Measurements from ENCODE around the gene ERC2.

ERC2 gene

GRCh38 chr3:56424336-56424735 is 43.9 kb downstream of the ERC2 start:
- no peaks in the 10 kb centered on the region for H3K27me3 ChIP-seq (ENCODE audit: control insufficient read depth, insufficient read depth, low read length)
- H3K36me3 ChIP-seq (ENCODE audit: insufficient read depth, low read length) = no peaks in the 10 kb centered on the region
- no peaks in the 10 kb centered on the region for H3K9me3 ChIP-seq (replicated peaks; ENCODE audit: low read length)
- H3K9ac ChIP-seq (ENCODE audit: low read depth, low read length) = no peak overlapping the region
- no peak overlapping the region for H3K4me2 ChIP-seq (ENCODE audit: low read length)
- H3K4me3 ChIP-seq (ENCODE audit: low read length) = no peak overlapping the region
- H3K4me1 ChIP-seq (ENCODE audit: control insufficient read depth, insufficient read depth, low read length) = no peaks in the 10 kb centered on the region

DNA sequence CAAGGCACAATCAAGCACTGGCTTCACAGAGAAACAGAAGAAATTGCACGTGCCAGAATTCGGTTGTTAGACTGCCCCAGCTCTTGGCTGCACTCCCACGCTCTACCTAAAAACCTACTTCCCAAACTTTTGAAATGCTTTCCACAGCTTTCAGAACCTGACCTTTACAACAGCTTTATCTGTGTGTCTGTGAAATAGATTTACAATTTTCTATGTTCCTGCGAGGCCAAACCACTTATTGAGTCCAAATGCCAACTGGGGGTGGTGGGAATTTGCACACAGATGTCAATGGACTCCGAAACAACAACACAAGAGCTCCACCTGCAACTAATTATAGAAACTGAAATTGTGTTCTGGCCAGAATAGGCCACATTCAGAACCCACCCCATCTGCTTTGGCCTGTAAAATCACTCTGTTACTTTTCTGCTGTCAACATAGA is 44.6 kb downstream of the ERC2 start:
- Histone ChIP-seq H3K36me3 (ENCODE audit: insufficient read depth, low read length) (no peaks in the 10 kb centered on the region), H3K27me3 (ENCODE audit: control insufficient read depth, insufficient read depth, low read length) (no peaks in the 10 kb centered on the region), H3K9ac (ENCODE audit: low read depth, low read length) (no peak overlapping the region), H3K9me3 (replicated peaks; ENCODE audit: low read length) (no peaks in the 10 kb centered on the region), H3K4me2 (ENCODE audit: low read length) (no peak overlapping the region), H3K4me1 (ENCODE audit: control insufficient read depth, insufficient read depth, low read length) (no peaks in the 10 kb centered on the region), H3K4me3 (ENCODE audit: low read length) (no peak overlapping the region)

DNA sequence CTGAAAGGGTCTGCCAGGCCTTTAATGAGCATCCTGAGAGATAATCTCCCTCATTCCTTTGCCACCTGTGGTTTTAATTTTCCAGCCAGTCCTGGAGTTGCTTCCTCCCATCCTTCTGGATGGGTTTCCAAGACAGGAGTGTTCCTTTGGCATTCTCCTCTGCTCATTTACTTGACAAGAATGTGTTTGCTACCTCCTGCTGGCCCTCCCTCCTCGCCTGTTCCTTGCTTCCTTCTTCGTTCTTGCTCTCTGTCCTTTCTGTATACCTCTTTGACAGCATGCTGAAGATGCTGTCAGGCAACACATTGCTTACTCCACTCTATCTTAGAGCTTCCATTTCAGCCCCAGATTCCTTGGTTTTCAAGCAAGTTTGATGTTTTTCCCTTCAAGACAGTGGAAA is 46.0 kb downstream of the ERC2 start:
- H3K27me3 ChIP-seq (ENCODE audit: control insufficient read depth, insufficient read depth, low read length) = no peaks in the 10 kb centered on the region
- no peaks in the 10 kb centered on the region for H3K4me1 ChIP-seq (ENCODE audit: control insufficient read depth, insufficient read depth, low read length)
- no peak overlapping the region for H3K9ac ChIP-seq (ENCODE audit: low read depth, low read length)
- H3K4me3 ChIP-seq (ENCODE audit: low read length) = no peak overlapping the region
- no peak overlapping the region for H3K4me2 ChIP-seq (ENCODE audit: low read length)
- H3K36me3 ChIP-seq (ENCODE audit: insufficient read depth, low read length) = no peaks in the 10 kb centered on the region
- no peaks in the 10 kb centered on the region for H3K9me3 ChIP-seq (replicated peaks; ENCODE audit: low read length)

DNA sequence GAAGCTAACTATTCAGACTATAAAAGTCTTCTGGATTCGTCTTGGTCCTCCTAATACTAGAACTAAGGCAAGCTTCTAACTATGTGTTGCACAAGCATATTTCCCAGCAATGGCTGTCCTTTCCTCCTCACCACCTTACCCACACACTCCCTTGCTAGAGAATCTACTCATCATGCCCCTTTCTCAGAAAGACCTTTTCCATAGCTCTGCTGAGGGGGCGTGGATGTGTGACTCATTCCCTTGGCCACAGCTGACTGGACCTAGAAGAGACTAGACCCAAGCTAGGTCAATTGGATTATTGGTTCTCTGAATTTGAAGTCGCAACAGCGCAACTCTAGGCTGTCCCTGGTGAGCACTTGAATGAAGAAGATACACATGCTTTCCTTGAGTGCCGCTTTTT is 47.1 kb downstream of the ERC2 start:
- Histone ChIP-seq H3K9me3 (replicated peaks; ENCODE audit: low read length) (no peaks in the 10 kb centered on the region), H3K4me1 (ENCODE audit: control insufficient read depth, insufficient read depth, low read length) (no peaks in the 10 kb centered on the region), H3K9ac (ENCODE audit: low read depth, low read length) (no peak overlapping the region), H3K27me3 (ENCODE audit: control insufficient read depth, insufficient read depth, low read length) (no peaks in the 10 kb centered on the region), H3K4me3 (ENCODE audit: low read length) (no peak overlapping the region), H3K4me2 (ENCODE audit: low read length) (no peak overlapping the region), H3K36me3 (ENCODE audit: insufficient read depth, low read length) (no peaks in the 10 kb centered on the region)

DNA sequence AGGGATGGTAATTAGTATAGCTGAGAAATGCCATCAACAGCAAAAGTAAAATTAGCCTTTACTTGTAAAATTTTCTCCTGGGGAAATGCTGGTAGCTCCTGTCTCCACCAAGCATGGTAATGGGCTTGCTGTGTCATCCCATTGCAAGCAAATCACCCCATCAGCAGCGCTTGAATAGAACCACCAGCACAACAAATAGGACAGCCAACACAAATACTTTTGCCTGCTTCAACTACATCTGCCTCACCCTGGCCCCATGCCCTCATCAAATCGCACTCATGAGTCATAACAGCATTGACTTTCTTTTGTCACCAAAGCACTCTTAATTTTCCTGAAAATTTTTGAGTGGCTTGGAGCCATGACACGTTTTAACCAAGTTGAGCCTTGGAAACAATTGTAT is 52.6 kb downstream of the ERC2 start:
- Histone ChIP-seq H3K4me1 (ENCODE audit: control insufficient read depth, insufficient read depth, low read length) (no peaks in the 10 kb centered on the region), H3K36me3 (ENCODE audit: insufficient read depth, low read length) (no peaks in the 10 kb centered on the region), H3K9ac (ENCODE audit: low read depth, low read length) (no peak overlapping the region), H3K9me3 (replicated peaks; ENCODE audit: low read length) (no peaks in the 10 kb centered on the region), H3K4me2 (ENCODE audit: low read length) (no peak overlapping the region), H3K27me3 (ENCODE audit: control insufficient read depth, insufficient read depth, low read length) (no peaks in the 10 kb centered on the region), H3K4me3 (ENCODE audit: low read length) (no peak overlapping the region)

DNA sequence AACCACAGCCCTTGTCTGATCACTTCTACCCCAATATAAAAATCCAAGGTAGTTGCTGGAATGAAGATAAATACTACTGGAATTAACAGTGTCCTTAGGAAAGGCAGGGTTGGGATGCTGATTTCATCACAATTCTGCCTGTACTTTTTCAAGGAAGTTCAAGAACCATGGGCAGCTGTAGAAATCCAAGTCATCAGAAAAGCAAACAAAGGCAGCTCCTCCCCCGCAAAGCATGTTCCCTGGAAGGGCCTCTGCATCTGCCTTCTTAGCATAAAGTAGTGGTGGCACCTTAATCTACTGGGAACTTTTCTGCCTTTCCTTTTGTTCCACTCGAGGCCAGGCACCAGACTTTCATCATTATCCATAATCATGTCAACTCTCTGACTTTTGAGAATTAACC is 54.4 kb downstream of the ERC2 start:
- Histone ChIP-seq H3K4me1 (ENCODE audit: control insufficient read depth, insufficient read depth, low read length) (no peaks in the 10 kb centered on the region), H3K36me3 (ENCODE audit: insufficient read depth, low read length) (no peaks in the 10 kb centered on the region), H3K4me2 (ENCODE audit: low read length) (no peak overlapping the region), H3K27me3 (ENCODE audit: control insufficient read depth, insufficient read depth, low read length) (no peaks in the 10 kb centered on the region), H3K9me3 (replicated peaks; ENCODE audit: low read length) (no peaks in the 10 kb centered on the region), H3K9ac (ENCODE audit: low read depth, low read length) (no peak overlapping the region), H3K4me3 (ENCODE audit: low read length) (no peak overlapping the region)

GRCh38 chr3:56411166-56411565 is 57.1 kb downstream of the ERC2 start:
- H3K4me1 ChIP-seq (ENCODE audit: control insufficient read depth, insufficient read depth, low read length) = no peaks in the 10 kb centered on the region
- H3K9ac ChIP-seq (ENCODE audit: low read depth, low read length) = no peak overlapping the region
- H3K4me2 ChIP-seq (ENCODE audit: low read length) = no peak overlapping the region
- H3K9me3 ChIP-seq (replicated peaks; ENCODE audit: low read length) = no peaks in the 10 kb centered on the region
- H3K36me3 ChIP-seq (ENCODE audit: insufficient read depth, low read length) = no peaks in the 10 kb centered on the region
- H3K4me3 ChIP-seq (ENCODE audit: low read length) = no peak overlapping the region
- H3K27me3 ChIP-seq (ENCODE audit: control insufficient read depth, insufficient read depth, low read length) = no peaks in the 10 kb centered on the region

DNA sequence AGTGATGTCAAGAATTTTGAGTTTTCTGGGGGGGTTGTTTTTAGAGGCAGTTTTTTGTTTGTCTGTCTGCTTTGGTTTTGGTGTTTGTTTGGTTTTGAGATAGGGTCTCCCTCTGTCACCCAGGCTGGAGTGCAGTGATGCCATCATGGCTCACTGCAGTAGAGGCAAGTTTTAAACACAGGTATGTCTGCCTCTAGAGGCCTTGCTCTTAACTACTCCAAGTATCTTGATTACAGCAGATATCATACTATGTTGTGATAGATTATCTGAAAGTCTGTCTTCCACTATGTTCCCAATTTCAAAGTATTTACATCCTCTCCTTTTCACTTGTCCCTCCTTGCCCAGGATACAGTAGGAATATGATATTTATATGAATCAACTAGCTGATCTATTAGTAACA is 57.7 kb downstream of the ERC2 start:
- Histone ChIP-seq H3K9me3 (replicated peaks; ENCODE audit: low read length) (no peaks in the 10 kb centered on the region), H3K4me3 (ENCODE audit: low read length) (no peak overlapping the region), H3K4me1 (ENCODE audit: control insufficient read depth, insufficient read depth, low read length) (no peaks in the 10 kb centered on the region), H3K4me2 (ENCODE audit: low read length) (no peak overlapping the region), H3K36me3 (ENCODE audit: insufficient read depth, low read length) (no peaks in the 10 kb centered on the region), H3K27me3 (ENCODE audit: control insufficient read depth, insufficient read depth, low read length) (no peaks in the 10 kb centered on the region), H3K9ac (ENCODE audit: low read depth, low read length) (no peak overlapping the region)

- no peaks in the 10 kb centered on the region for H3K9me3 ChIP-seq (replicated peaks; ENCODE audit: low read length)
- no peak overlapping the region for H3K4me2 ChIP-seq (ENCODE audit: low read length)
- no peak overlapping the region for H3K4me3 ChIP-seq (ENCODE audit: low read length)
- H3K4me1 ChIP-seq (ENCODE audit: control insufficient read depth, insufficient read depth, low read length) = no peaks in the 10 kb centered on the region
- H3K27me3 ChIP-seq (ENCODE audit: control insufficient read depth, insufficient read depth, low read length) = no peaks in the 10 kb centered on the region
- H3K36me3 ChIP-seq (ENCODE audit: insufficient read depth, low read length) = no peaks in the 10 kb centered on the region
- no peak overlapping the region for H3K9ac ChIP-seq (ENCODE audit: low read depth, low read length)
These were observed 58.5 kb downstream of the ERC2 start for GRCh38 chr3:56409790-56410189.

DNA sequence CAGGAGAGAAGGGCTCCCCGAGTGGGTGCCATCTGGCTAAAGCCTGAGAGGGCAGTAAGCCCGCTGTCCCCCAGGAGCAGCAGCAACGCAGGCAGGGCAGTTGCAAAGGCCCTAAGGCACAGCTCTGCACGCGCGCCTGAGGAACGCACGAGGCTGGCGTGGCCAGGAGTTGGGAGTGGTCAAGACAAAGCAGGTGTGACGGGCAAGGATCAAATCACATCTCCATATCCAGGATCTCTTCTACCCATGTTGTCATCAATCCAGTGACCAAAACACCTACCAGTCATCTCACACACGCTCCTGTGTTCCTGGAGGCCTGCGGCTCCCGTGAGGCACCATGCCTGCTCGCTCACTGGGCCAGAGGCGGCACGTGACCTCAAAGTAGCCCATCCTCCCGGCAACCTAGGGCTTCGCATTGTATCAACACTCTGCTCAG is 59.5 kb downstream of the ERC2 start:
- H3K36me3 ChIP-seq (ENCODE audit: insufficient read depth, low read length) = no peaks in the 10 kb centered on the region
- no peak overlapping the region for H3K9ac ChIP-seq (ENCODE audit: low read depth, low read length)
- no peak overlapping the region for H3K4me3 ChIP-seq (ENCODE audit: low read length)
- no peaks in the 10 kb centered on the region for H3K9me3 ChIP-seq (replicated peaks; ENCODE audit: low read length)
- H3K4me2 ChIP-seq (ENCODE audit: low read length) = no peak overlapping the region
- no peaks in the 10 kb centered on the region for H3K4me1 ChIP-seq (ENCODE audit: control insufficient read depth, insufficient read depth, low read length)
- H3K27me3 ChIP-seq (ENCODE audit: control insufficient read depth, insufficient read depth, low read length) = no peaks in the 10 kb centered on the region

DNA sequence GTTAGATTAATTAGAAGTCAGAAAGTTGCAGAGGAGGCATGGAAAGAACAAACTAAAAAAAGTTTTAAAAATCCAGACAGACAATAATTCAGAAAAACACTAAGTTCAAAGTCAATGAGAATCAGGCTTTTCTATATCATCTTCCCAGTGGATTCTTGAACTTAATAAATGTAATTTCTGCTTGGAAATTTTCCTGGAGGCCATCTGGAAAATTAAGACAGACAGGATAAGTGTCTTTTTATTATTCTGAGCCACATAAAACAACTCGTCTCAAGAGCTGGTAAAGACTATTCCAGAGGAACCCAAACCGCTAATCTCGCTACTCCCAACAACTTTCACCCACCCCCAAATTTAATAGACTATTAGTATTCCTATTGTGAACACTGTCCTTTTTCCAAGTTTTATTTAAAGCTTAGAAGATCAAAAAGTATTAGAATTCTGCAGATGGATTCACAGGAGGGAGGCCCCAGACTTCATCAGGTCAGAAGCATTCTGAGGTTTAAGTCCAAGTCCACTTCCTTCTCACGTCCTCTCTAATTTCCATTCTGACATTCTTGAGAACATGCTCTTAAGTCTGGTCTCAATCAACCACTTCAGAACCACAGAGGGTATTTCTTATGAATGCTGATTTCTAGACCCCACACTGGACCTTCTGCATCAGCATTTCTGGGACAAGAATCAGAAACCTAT is 61.3 kb downstream of the ERC2 start:
- Histone ChIP-seq H3K4me3 (ENCODE audit: low read length) (no peak overlapping the region), H3K27me3 (ENCODE audit: control insufficient read depth, insufficient read depth, low read length) (no peaks in the 10 kb centered on the region), H3K36me3 (ENCODE audit: insufficient read depth, low read length) (no peaks in the 10 kb centered on the region), H3K4me1 (ENCODE audit: control insufficient read depth, insufficient read depth, low read length) (no peaks in the 10 kb centered on the region), H3K9me3 (replicated peaks; ENCODE audit: low read length) (no peaks in the 10 kb centered on the region), H3K9ac (ENCODE audit: low read depth, low read length) (no peak overlapping the region), H3K4me2 (ENCODE audit: low read length) (no peak overlapping the region)

- Histone ChIP-seq H3K9ac (ENCODE audit: low read depth, low read length) (no peak overlapping the region), H3K4me2 (ENCODE audit: low read length) (no peak overlapping the region), H3K4me1 (ENCODE audit: control insufficient read depth, insufficient read depth, low read length) (no peaks in the 10 kb centered on the region), H3K9me3 (replicated peaks; ENCODE audit: low read length) (no peaks in the 10 kb centered on the region), H3K27me3 (ENCODE audit: control insufficient read depth, insufficient read depth, low read length) (no peaks in the 10 kb centered on the region), H3K36me3 (ENCODE audit: insufficient read depth, low read length) (no peaks in the 10 kb centered on the region), H3K4me3 (ENCODE audit: low read length) (no peak overlapping the region)
These were observed 63.4 kb downstream of the ERC2 start for GRCh38 chr3:56404884-56405283.
